ENCODE measurements around the gene IL15RA. TPM values are rescaled to one million over a fixed set of nuclear protein-coding genes. Genes with fewer than 3 reads are reported as not detected.

The IL15RA gene
- total and polyA plus RNA-seq, 2 experiments from 2014 or later, result 4.0 to 7.0 TPM

DNA sequence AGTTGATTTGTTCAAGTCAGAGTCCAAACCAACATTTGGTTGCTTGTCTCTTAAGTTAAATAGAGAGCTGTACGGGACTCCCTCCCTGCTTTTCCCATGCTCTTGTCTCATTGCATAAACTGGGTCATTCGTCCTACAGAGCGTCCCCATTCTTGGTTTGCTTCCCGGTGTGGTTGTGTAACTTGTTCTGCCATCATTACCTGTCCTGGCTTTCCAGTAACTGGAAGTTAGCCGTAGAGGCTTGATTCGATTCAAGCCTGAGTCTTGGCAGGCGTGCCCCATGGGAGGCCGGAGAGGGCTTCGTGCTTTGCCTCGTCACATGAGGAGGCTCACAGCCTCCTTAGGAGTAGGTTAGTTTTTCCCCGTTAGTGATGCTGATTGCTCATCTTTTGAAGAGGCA is 47.1 kb downstream of the IL15RA start:
- no peaks in the 10 kb centered on the region for H4K20me1 ChIP-seq (ENCODE audit: insufficient read depth)
- no peak for DNase-seq
- no peak overlapping the region for H3K9ac ChIP-seq
- no peak overlapping the region for H3K4me3 ChIP-seq
- H3K4me2 ChIP-seq (ENCODE audit: unreplicated experiment), result no peak overlapping the region
- in situ Hi-C loops (cut with MboI), result no loop called here
- H3K79me2 ChIP-seq (ENCODE audit: insufficient read depth), result no peaks in the 10 kb centered on the region; the same call in 1 of the 2 replicates
- H2AFZ ChIP-seq, result no peak overlapping the region
- H3K9me2 ChIP-seq (ENCODE audit: insufficient read depth), result no peaks in the 10 kb centered on the region
- peaks cover 29% of the 10 kb centered on the region for H3F3A ChIP-seq (ENCODE audit: insufficient read depth)
- peaks cover 14% of the 10 kb centered on the region for H3K4me1 ChIP-seq (ENCODE audit: insufficient read depth)
- no peaks in the 10 kb centered on the region for H3K27me3 ChIP-seq (replicated peaks; ENCODE audit: insufficient read depth)
- no peak overlapping the region for H3K27ac ChIP-seq
- WGBS, 2 experiments (ENCODE audit: low coverage in 1 of 2, low lambda C conversion rate in 2 of 2, missing lambda C conversion rate in 2 of 2), result 93 to 95% methylated on average over 11 of the region's 11 CpGs
- no peaks in the 10 kb centered on the region for H3K9me3 ChIP-seq (ENCODE audit: low read depth)
- TF ChIP-seq EZH2 (IDR thresholded peaks at IDR 0.05; ENCODE audit: insufficient read depth, poor library complexity, severe bottlenecking) (no peak), EZH2phosphoT487 (IDR thresholded peaks at IDR 0.05; ENCODE audit: insufficient read depth, low read depth) (no peak)
- peaks cover 40% of the 10 kb centered on the region for H3K36me3 ChIP-seq (ENCODE audit: low read depth)

DNA sequence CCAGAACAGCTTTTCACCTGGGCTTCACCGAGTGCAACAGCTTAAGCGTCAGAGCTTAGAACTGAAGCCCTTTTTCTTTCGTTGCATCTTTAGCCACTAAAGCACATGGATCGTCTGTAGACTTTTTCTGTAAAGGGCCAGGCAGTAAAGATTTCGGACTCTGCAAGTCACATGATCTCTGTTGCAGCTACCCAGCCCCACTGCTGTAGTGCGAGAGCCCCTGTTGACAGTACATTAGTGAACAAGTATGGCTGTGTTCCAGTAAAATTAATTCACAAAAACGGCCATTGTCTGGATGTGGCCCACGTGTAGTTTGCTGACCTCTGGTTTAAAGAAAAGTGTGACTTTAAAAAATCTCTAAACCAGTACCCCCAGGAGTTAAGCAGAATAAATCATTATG is 47.9 kb downstream of the IL15RA start:
- Histone ChIP-seq H3K27me3 (replicated peaks; ENCODE audit: insufficient read depth) (no peaks in the 10 kb centered on the region), H3K79me2 (ENCODE audit: insufficient read depth) (no peaks in the 10 kb centered on the region; the same call in 1 of the 2 replicates), H4K20me1 (ENCODE audit: insufficient read depth) (no peaks in the 10 kb centered on the region), H3K9me2 (ENCODE audit: insufficient read depth) (no peaks in the 10 kb centered on the region), H3K4me1 (ENCODE audit: insufficient read depth) (peaks cover 14% of the 10 kb centered on the region), H3K9me3 (ENCODE audit: low read depth) (no peaks in the 10 kb centered on the region), H3K4me3 (no peak overlapping the region), H3K4me2 (ENCODE audit: unreplicated experiment) (no peak overlapping the region), H3F3A (ENCODE audit: insufficient read depth) (peaks cover 29% of the 10 kb centered on the region), H3K27ac (no peak overlapping the region), H3K36me3 (ENCODE audit: low read depth) (peaks cover 35% of the 10 kb centered on the region), H2AFZ (no peak overlapping the region), H3K9ac (no peak overlapping the region)
- in situ Hi-C loops (cut with MboI), result no loop called here
- no peak for TF ChIP-seq EZH2 (IDR thresholded peaks at IDR 0.05; ENCODE audit: insufficient read depth, poor library complexity, severe bottlenecking)
- TF ChIP-seq EZH2phosphoT487 (IDR thresholded peaks at IDR 0.05; ENCODE audit: insufficient read depth, low read depth), result no peak
- 63 to 65% methylated on average over 8 of the region's 8 CpGs for WGBS, 2 experiments (ENCODE audit: low coverage in 1 of 2, low lambda C conversion rate in 2 of 2, missing lambda C conversion rate in 2 of 2)
- no peak for DNase-seq

DNA sequence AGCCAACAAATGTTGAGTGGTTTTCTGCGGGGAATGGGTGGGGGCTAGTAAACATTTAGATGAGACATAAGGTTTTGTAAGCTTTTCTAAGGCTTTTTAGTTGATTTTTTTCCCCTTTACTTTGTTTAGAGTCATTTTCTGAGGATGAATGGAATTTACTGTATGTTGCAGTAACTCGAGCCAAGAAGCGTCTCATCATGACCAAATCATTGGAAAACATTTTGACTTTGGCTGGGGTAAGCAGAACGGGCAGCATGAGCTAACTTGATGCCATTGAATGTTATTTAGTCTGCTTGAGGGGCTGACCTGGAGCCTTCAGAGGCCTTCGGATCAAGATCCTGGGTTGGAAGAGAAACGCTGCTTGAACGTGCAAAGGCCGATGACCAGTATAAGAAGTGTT is 50.0 kb downstream of the IL15RA start:
- H3K9me3 ChIP-seq (ENCODE audit: low read depth), result no peaks in the 10 kb centered on the region
- peak overlapping the region; percentile 45 for H2AFZ ChIP-seq
- DNase-seq, result peak; percentile 95
- H3K4me1 ChIP-seq (ENCODE audit: insufficient read depth), result peaks cover 14% of the 10 kb centered on the region
- H3K27me3 ChIP-seq (replicated peaks; ENCODE audit: insufficient read depth), result no peaks in the 10 kb centered on the region
- no peaks in the 10 kb centered on the region for H3K9me2 ChIP-seq (ENCODE audit: insufficient read depth)
- H3K9ac ChIP-seq, result peak overlapping the region; percentile 70
- in situ Hi-C loops (cut with MboI), result no loop called here
- H3K79me2 ChIP-seq (ENCODE audit: insufficient read depth), result no peaks in the 10 kb centered on the region; the same call in 1 of the 2 replicates
- peaks cover 35% of the 10 kb centered on the region for H3K36me3 ChIP-seq (ENCODE audit: low read depth)
- TF ChIP-seq EZH2phosphoT487 (IDR thresholded peaks at IDR 0.05; ENCODE audit: insufficient read depth, low read depth) (no peak), EZH2 (IDR thresholded peaks at IDR 0.05; ENCODE audit: insufficient read depth, poor library complexity, severe bottlenecking) (no peak)
- H3K4me2 ChIP-seq (ENCODE audit: unreplicated experiment), result peak overlapping the region; percentile 48
- 6 to 10% methylated on average over 8 of the region's 8 CpGs for WGBS, 2 experiments (ENCODE audit: low coverage in 1 of 2, low lambda C conversion rate in 2 of 2, missing lambda C conversion rate in 2 of 2)
- peaks cover 29% of the 10 kb centered on the region for H3F3A ChIP-seq (ENCODE audit: insufficient read depth)
- H3K4me3 ChIP-seq, result peak overlapping the region; percentile 45
- no peaks in the 10 kb centered on the region for H4K20me1 ChIP-seq (ENCODE audit: insufficient read depth)
- H3K27ac ChIP-seq, result peak overlapping the region; percentile 89

DNA sequence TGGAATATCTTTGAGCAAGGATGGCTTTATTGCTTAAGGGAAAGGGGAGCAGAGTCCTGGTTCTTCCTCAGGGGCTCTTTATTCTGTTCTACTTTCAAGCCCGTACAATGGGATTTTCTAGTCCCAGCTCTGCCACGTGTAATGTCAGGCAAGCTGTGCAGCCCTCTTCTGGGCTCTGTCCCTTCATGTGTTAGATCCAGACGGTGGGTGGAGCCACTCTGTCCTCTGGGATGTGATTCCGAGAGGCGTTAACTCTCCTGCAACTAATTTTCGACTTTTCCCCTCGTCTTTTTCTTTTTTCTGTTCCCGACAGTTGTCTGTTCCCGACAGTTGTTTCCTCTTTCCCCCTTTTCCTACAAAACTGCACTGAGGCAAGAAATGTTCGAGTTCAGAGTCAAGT is 52.5 kb downstream of the IL15RA start:
- no peak overlapping the region for H3K27ac ChIP-seq
- peaks cover 29% of the 10 kb centered on the region for H3F3A ChIP-seq (ENCODE audit: insufficient read depth)
- WGBS, 2 experiments (ENCODE audit: low coverage in 1 of 2, low lambda C conversion rate in 2 of 2, missing lambda C conversion rate in 2 of 2), result 42 to 45% methylated on average over 10 of the region's 10 CpGs
- H4K20me1 ChIP-seq (ENCODE audit: insufficient read depth), result no peaks in the 10 kb centered on the region
- no peaks in the 10 kb centered on the region for H3K27me3 ChIP-seq (replicated peaks; ENCODE audit: insufficient read depth)
- no peak overlapping the region for H3K4me3 ChIP-seq
- H3K79me2 ChIP-seq (ENCODE audit: insufficient read depth), result no peaks in the 10 kb centered on the region
- H3K4me2 ChIP-seq (ENCODE audit: unreplicated experiment), result no peak overlapping the region
- no peaks in the 10 kb centered on the region for H3K9me2 ChIP-seq (ENCODE audit: insufficient read depth)
- peaks cover 14% of the 10 kb centered on the region for H3K4me1 ChIP-seq (ENCODE audit: insufficient read depth)
- no peak for DNase-seq
- peaks cover 33% of the 10 kb centered on the region for H3K36me3 ChIP-seq (ENCODE audit: low read depth)
- H3K9ac ChIP-seq, result no peak overlapping the region
- no peak overlapping the region for H2AFZ ChIP-seq
- no peaks in the 10 kb centered on the region for H3K9me3 ChIP-seq (ENCODE audit: low read depth)
- TF ChIP-seq EZH2 (IDR thresholded peaks at IDR 0.05; ENCODE audit: insufficient read depth, poor library complexity, severe bottlenecking), result no peak
- TF ChIP-seq EZH2phosphoT487 (IDR thresholded peaks at IDR 0.05; ENCODE audit: insufficient read depth, low read depth), result no peak
- in situ Hi-C loops (cut with MboI), result no loop called here

DNA sequence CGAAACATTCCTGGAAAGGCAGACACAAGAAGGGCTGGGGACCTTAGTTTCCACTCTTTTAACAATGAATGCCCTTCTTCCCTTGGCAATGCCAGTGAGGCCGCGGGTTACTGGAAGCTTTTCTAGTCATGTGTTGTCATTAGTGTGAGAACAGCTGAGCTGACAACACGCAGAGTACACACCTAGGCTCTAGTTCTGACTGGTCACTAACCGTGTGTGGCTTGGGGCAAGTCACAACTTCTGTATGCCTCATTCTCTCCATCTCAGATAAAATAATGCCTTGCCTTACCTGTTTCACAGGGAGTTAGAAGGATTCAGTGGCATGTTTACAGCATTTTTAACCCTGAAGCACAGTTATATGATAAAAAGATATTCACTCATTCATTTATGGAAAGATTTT is 55.6 kb downstream of the IL15RA start:
- Histone ChIP-seq H3K4me2 (ENCODE audit: unreplicated experiment) (no peak overlapping the region), H3F3A (ENCODE audit: insufficient read depth) (peaks cover 6% of the 10 kb centered on the region), H4K20me1 (ENCODE audit: insufficient read depth) (no peaks in the 10 kb centered on the region), H3K27me3 (replicated peaks; ENCODE audit: insufficient read depth) (no peaks in the 10 kb centered on the region), H3K9me2 (ENCODE audit: insufficient read depth) (no peaks in the 10 kb centered on the region), H3K36me3 (ENCODE audit: low read depth) (peaks cover 42% of the 10 kb centered on the region), H3K79me2 (ENCODE audit: insufficient read depth) (no peaks in the 10 kb centered on the region), H3K4me1 (ENCODE audit: insufficient read depth) (peaks cover 5% of the 10 kb centered on the region), H2AFZ (no peak overlapping the region), H3K9ac (no peak overlapping the region), H3K9me3 (ENCODE audit: low read depth) (no peaks in the 10 kb centered on the region), H3K27ac (no peak overlapping the region), H3K4me3 (no peak overlapping the region)
- TF ChIP-seq EZH2phosphoT487 (IDR thresholded peaks at IDR 0.05; ENCODE audit: insufficient read depth, low read depth) (no peak), EZH2 (IDR thresholded peaks at IDR 0.05; ENCODE audit: insufficient read depth, poor library complexity, severe bottlenecking) (no peak)
- in situ Hi-C loops (cut with MboI), result no loop called here
- DNase-seq, result no peak
- WGBS, 2 experiments (ENCODE audit: low coverage in 1 of 2, low lambda C conversion rate in 2 of 2, missing lambda C conversion rate in 2 of 2), result 88% methylated on average over 5 of the region's 5 CpGs
